ENCODE data around the gene SCGN.

The SCGN gene

DNA sequence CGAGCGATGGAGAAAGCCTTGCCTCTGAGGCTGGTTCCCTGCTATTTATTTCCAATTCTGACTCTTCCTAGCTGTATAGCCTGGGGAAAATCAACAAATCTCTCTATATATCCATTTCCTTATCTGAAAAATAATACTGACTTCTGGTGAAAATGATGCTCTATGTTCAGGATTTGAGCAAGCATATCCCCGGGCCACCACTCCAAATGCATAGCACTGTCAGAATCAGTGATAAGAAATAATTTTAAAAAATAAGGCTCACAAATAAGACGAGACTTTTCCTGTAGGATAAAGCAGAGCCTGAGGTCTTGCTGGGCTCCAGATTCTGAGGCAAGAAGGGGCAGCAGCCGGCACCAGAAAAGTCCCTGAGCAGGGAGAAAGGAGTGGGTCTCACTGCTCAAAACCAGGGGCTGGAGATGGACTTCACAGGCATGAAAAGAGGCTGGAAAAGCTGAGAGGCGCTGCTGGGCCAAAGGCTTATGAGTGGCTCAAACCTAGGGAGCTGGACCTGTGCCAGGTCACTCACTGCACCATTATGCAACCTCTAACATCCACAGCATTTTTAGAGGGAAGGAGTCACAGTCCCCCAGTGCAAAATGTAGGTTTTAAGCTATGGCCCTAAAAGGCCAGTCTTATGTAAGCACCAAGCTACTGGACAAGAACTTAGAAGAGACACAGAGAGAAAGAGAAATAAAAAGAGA lies 54.4 kb downstream of the SCGN start:
- no peak overlapping the region for H3K27ac ChIP-seq
- TF ChIP-seq, protein P1, sequence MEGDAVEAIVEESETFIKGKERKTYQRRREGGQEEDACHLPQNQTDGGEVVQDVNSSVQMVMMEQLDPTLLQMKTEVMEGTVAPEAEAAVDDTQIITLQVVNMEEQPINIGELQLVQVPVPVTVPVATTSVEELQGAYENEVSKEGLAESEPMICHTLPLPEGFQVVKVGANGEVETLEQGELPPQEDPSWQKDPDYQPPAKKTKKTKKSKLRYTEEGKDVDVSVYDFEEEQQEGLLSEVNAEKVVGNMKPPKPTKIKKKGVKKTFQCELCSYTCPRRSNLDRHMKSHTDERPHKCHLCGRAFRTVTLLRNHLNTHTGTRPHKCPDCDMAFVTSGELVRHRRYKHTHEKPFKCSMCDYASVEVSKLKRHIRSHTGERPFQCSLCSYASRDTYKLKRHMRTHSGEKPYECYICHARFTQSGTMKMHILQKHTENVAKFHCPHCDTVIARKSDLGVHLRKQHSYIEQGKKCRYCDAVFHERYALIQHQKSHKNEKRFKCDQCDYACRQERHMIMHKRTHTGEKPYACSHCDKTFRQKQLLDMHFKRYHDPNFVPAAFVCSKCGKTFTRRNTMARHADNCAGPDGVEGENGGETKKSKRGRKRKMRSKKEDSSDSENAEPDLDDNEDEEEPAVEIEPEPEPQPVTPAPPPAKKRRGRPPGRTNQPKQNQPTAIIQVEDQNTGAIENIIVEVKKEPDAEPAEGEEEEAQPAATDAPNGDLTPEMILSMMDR (conservative IDR thresholded peaks at IDR 0.05): no peak

DNA sequence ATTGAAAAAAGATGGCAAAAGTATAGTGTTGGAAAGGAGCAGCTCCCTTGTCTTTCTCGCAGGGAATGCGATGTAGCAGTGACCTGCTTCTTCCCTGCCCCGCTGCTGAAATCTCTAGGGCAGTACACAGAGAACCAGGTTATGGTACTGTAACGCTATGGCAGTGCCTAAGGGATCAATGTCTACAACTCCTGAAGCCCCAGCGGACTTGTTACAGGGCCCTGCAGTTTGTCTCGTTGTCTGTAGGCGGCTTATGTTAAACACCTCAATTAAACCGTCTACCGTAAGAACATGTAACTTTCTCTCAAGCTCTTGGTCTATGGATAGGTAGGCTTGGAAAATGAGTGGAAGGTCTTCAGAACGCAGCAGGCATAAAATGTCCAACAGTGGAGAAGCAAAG lies 57.7 kb downstream of the SCGN start:
- TF ChIP-seq, protein P1 (conservative IDR thresholded peaks at IDR 0.05): no peak
- no peak overlapping the region for H3K27ac ChIP-seq

DNA sequence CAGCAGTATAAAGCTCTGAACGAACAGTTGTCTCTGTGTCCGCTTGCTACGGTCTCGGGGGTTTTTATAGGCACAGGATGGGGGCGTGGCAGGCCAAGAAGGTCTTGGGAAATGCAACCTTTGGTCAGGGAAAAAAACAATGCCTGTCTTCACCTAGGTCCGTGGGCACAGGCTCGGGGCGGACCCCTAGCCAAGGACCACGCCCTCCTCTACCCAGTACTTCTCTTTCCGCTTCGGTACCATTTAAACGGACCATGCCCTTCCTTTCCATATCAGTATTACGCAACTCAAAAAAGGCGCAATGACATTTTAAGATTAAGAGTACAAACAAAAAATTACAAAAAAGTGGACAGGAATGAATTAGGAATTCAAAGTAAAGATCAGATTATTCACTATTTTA lies 58.3 kb downstream of the SCGN start:
- H3K27ac ChIP-seq: no peak overlapping the region
- TF ChIP-seq, protein P1 (conservative IDR thresholded peaks at IDR 0.05): no peak

DNA sequence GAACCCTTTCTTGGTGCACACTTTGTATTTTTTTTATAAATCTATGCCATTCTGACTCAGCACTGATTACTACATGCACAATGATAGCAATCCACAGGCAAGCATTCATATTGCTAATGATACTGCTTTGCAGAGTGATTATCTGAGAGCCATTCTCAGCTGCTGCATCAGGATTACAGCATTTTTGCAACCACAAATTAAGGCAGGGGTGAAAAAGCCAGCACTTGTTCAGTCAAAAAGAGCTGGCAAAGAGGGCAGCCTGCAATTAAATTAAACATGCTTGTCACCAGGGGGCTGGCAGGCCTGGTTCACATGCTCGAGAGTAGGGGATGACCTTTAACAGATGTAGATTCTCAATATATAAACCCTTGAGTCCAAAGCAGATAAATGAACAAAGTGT lies 61.8 kb downstream of the SCGN start:
- H3K27ac ChIP-seq: no peak overlapping the region
- TF ChIP-seq, protein P1 (conservative IDR thresholded peaks at IDR 0.05): no peak

DNA sequence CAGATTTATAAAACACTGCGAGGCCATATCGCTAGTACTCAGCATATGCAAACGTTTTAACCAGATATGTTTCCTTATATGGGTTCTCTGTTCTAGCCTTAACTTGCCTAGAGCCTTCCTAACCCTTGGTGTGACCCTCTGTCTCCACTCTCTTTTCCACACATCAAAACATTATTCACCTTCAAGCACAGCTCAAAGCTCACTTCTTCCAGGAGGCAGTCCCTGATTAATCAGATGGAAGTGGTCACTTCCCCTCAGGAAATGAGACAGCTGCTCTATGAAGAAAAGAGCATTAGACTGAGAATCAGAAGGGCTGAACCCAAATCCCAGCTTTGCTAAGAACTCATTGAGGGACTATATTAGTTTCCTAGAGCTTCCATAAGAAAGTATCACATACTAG lies 62.8 kb downstream of the SCGN start:
- H3K27ac ChIP-seq: no peak overlapping the region
- TF ChIP-seq, protein P1 (conservative IDR thresholded peaks at IDR 0.05): no peak

DNA sequence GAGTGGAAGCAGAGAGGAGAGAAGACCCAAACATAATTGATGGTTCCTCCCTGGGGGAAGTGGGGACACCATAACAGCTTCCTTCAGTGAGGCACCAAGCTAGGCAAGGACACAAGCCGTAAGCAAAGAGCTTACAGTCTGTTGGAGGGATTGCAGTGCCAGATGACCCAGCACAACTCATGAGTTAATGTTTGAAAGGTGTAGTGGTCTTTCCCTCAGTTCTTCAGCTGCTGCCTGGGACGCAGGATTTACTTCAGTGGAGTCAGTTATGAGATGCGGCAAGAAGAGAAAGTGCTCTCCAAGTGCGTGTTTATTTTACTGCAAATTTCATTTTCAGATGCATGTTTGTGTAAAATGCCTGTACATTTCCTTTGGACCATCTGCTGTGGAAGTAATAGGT lies 63.8 kb downstream of the SCGN start:
- H3K27ac ChIP-seq: no peak overlapping the region
- TF ChIP-seq, protein P1 (conservative IDR thresholded peaks at IDR 0.05): no peak

DNA sequence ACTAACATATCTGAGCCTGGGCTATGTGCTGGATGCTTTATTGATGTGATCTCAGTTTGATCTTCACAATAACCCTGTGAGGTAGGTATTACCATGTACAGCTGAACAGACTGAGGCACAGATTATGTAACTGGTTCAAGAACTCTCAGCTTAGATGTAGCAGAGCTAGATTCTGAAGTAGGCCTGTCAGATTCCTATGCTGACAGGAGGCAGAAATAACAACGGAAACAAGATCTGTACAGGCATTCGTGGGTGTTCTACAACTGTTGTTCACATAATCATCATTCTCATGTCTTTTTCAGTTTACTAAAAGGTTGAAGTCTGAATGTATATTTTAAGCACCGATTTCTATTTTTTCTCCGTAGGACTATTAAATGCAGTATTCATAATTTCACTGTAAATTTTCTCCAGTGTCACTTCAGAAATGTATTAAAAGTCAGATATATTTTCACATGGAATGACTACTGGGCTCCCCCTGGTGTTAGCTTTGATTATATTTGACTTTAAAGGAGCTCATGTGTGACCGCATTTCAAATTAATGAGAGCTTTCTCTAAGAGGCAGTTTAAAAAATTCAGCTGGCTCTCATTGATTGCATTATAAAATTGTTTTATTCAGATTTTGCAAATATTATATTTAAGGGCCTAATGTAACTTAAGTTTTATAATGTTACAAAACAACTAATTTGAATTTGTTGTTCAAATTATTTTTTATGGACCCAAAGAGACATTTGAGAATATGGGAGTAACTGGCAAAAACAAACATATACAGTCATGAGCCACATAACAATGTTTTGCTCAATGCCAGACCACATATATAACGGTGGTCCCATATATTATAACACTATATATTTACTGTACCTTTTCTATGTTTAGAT lies 66.1 kb downstream of the SCGN start:
- TF ChIP-seq, protein P1 (conservative IDR thresholded peaks at IDR 0.05): peak; percentile 88

More for the DNA sequence above, 66.1 kb downstream of the SCGN start:
- H3K27ac ChIP-seq: peak overlapping the region; percentile 34; the same call in 1 of the 2 replicates

All from VCaP (cell line).